A549 (cell line): ENCODE data around the gene CXCR2.

ENCODE experiments used
- BCL3 ChIP-seq: fragments of >200 bp; sonication (Bioruptor Twin); formaldehyde crosslinking; IDR thresholded peaks from 3 replicates; pipeline ENCODE4 v1.6.1; 2016
- BHLHE40 ChIP-seq: IDR thresholded peaks from 2 replicates; pipeline ENCODE4 v1.6.1; 2012; ENCODE audit warnings: low read depth, low read length, inconsistent platforms
- CTCF ChIP-seq: fragments of >200 bp; sonication (Bioruptor Twin); formaldehyde crosslinking; IDR thresholded peaks from 3 replicates; pipeline ENCODE4 v1.5.1; 2016
- E2F6 ChIP-seq: IDR thresholded peaks from 2 replicates; pipeline ENCODE4 v1.6.1; 2012; ENCODE audit warnings: low read depth, borderline replicate concordance
- ELK1 ChIP-seq: fragments of 150-350 bp; IDR thresholded peaks from 2 replicates; pipeline ENCODE4 v1.6.1; 2014; ENCODE audit warnings: low read depth, mild to moderate bottlenecking, low read length
- FOSL2 ChIP-seq, 2 experiments: fragments of 450-650 bp in 1 of 2; fragments of >200 bp in 1 of 2; sonication (Bioruptor Twin) in 1 of 2; formaldehyde crosslinking; IDR thresholded peaks; 2 replicates each; pipeline versions ENCODE4 v1.5.0 to v1.6.1; 2016 to 2020; ENCODE audit warnings: mild to moderate bottlenecking in 1 of 2, moderate library complexity in 1 of 2
- FOXS1 ChIP-seq: fragments of 250-450 bp; sonication (Bioruptor Pico); IDR thresholded peaks from 2 replicates; pipeline ENCODE4 v1.5.0; 2020; ENCODE audit warnings: mild to moderate bottlenecking, moderate library complexity
- HOXA7 ChIP-seq: fragments of 250-450 bp; sonication (Bioruptor Pico); IDR thresholded peaks from 2 replicates; pipeline ENCODE4 v1.5.0; 2020; ENCODE audit warnings: mild to moderate bottlenecking, moderate library complexity
- MYC ChIP-seq: IDR thresholded peaks from 2 replicates; pipeline ENCODE4 v1.6.1; 2012; ENCODE audit warnings: mild to moderate bottlenecking, inconsistent platforms, low read length, improper control_type of control experiment, borderline replicate concordance
- POLR2A ChIP-seq: IDR thresholded peaks from 2 replicates; pipeline ENCODE4 v1.6.1; 2012; ENCODE audit warnings: mild to moderate bottlenecking, low read length
- USF2 ChIP-seq: fragments of 450-650 bp; IDR thresholded peaks from 2 replicates; pipeline ENCODE4 v1.6.1; 2014; ENCODE audit warnings: antibody characterized with exemption

- no peak for TF ChIP-seq CTCF
- TF ChIP-seq USF2: no peak
- TF ChIP-seq FOSL2 (IDR thresholded peaks at IDR 0.05): no peak
- TF ChIP-seq FOSL2 (CRISPR knock-in tag; IDR thresholded peaks at IDR 0.05): no peak
- no peak for TF ChIP-seq POLR2A
- no peak for TF ChIP-seq FOXS1 (CRISPR knock-in tag)
- TF ChIP-seq E2F6: no peak
- no peak for TF ChIP-seq BCL3
- TF ChIP-seq HOXA7 (CRISPR knock-in tag): no peak
- no peak for TF ChIP-seq MYC
- no peak for TF ChIP-seq BHLHE40
- TF ChIP-seq ELK1: no peak
Observed at GRCh38 chr2:218081695-218082094, 44.1 kb upstream of the CXCR2 start.
